ENCODE data around the gene GRIFIN.
A peak's percentile ranks its signal among the peaks of the same experiment; 100 is the strongest.
"Not testable (repeated sequence)": the region's sequence is repeated elsewhere in the genome, so short reads cannot be mapped to it uniquely, and the experiment has no call there.

The GRIFIN gene

GRCh38 chr7:2453849-2454248 lies 22.3 kb downstream of the GRIFIN start:
- not testable (repeated sequence) for DNase-seq (ENCODE audit: low read depth in 2 of 2)

- no peak for DNase-seq (ENCODE audit: low read depth in 2 of 2)
These were observed 23.4 kb downstream of the GRIFIN start for GRCh38 chr7:2452643-2453270.

- DNase-seq (ENCODE audit: low read depth in 2 of 2): peak in 1 of 2 donors; percentile 8
These were observed 24.1 kb downstream of the GRIFIN start for GRCh38 chr7:2452074-2452507.

GRCh38 chr7:2451171-2452073 lies 24.8 kb downstream of the GRIFIN start:
- DNase-seq (ENCODE audit: low read depth in 2 of 2): peak; percentile 72 to 74

GRCh38 chr7:2450198-2451107 lies 25.7 kb downstream of the GRIFIN start:
- DNase-seq (ENCODE audit: low read depth in 2 of 2): no peak

- DNase-seq (ENCODE audit: low read depth in 2 of 2): no peak
These were observed 29.5 kb downstream of the GRIFIN start for GRCh38 chr7:2446676-2447075.

- DNase-seq (ENCODE audit: low read depth in 2 of 2): no peak
These were observed 30.2 kb downstream of the GRIFIN start for GRCh38 chr7:2445898-2446555.

GRCh38 chr7:2445047-2445446 lies 31.2 kb downstream of the GRIFIN start:
- no peak for DNase-seq (ENCODE audit: low read depth in 2 of 2)

- DNase-seq (ENCODE audit: low read depth in 2 of 2): no peak
These were observed 31.7 kb downstream of the GRIFIN start for GRCh38 chr7:2444476-2444875.

GRCh38 chr7:2443491-2443890 lies 32.7 kb downstream of the GRIFIN start:
- DNase-seq (ENCODE audit: low read depth in 2 of 2): no peak

- no peak for DNase-seq (ENCODE audit: low read depth in 2 of 2)
These were observed 34.7 kb downstream of the GRIFIN start for GRCh38 chr7:2441430-2442058.

GRCh38 chr7:2440608-2441245 lies 35.5 kb downstream of the GRIFIN start:
- DNase-seq (ENCODE audit: low read depth in 2 of 2): no peak

GRCh38 chr7:2438775-2439174 lies 37.4 kb downstream of the GRIFIN start:
- DNase-seq (ENCODE audit: low read depth in 2 of 2): no peak

- DNase-seq (ENCODE audit: low read depth in 2 of 2): no peak
These were observed 38.0 kb downstream of the GRIFIN start for GRCh38 chr7:2438186-2438585.

- DNase-seq (ENCODE audit: low read depth in 2 of 2): no peak
These were observed 38.6 kb downstream of the GRIFIN start for GRCh38 chr7:2437537-2438148.

GRCh38 chr7:2437136-2437535 lies 39.1 kb downstream of the GRIFIN start:
- no peak for DNase-seq (ENCODE audit: low read depth in 2 of 2)

- no peak for DNase-seq (ENCODE audit: low read depth in 2 of 2)
These were observed 39.7 kb downstream of the GRIFIN start for GRCh38 chr7:2436341-2437104.

- DNase-seq (ENCODE audit: low read depth in 2 of 2): no peak
These were observed 41.1 kb downstream of the GRIFIN start for GRCh38 chr7:2435146-2435545.
